H1 (cell line): Measurements from ENCODE around the gene ACTC1. TPM values are rescaled to one million over a fixed set of nuclear protein-coding genes. Genes with fewer than 3 reads are reported as not detected.

Experiments
- CTCF ChIA-PET: fragments of 300-600 bp; sonication (Branson Sonifier 250); formaldehyde crosslinking; loops from one replicate; lab custom pipeline; 2021; ENCODE audit not compliant: partially characterized antibody; lab: Charles Lee
- POLR2A ChIA-PET: fragments of 300-600 bp; sonication (Branson Sonifier 250); formaldehyde crosslinking; loops from one replicate; lab custom pipeline; 2021; ENCODE audit warnings: inconsistent platforms; ENCODE audit not compliant: partially characterized antibody; lab: Charles Lee
- DNase-seq, 2 experiments: peaks; one replicate each; pipeline versions ENCODE4 v3.0.0 to v3.0.0-alpha.2; 2010 to 2022; ENCODE audit warnings: low spot score in 2 of 2, low read depth in 1 of 2, mixed read lengths in 1 of 2
- FAIRE-seq: peaks from 2 replicates; lab custom pipeline; 2011; peaks lifted over from hg19 to GRCh38; lab: Jason Lieb, UNC
- H2AFZ ChIP-seq: 2 replicates; pipeline ENCODE4 v1.8.1; 2012; ENCODE audit warnings: low read length, inconsistent platforms
- H2AK5ac ChIP-seq: 2 replicates; pipeline ENCODE4 v1.6.1; 2013; ENCODE audit warnings: low read depth, low read length
- H2BK120ac ChIP-seq: replicated peaks from 2 replicates; pipeline ENCODE3; 2013; ENCODE audit warnings: low read depth, low read length, inconsistent platforms
- H2BK12ac ChIP-seq: 2 replicates; pipeline ENCODE4 v1.6.1; 2013; ENCODE audit warnings: low read depth, low read length
- H2BK15ac ChIP-seq: 2 replicates; pipeline ENCODE4 v1.6.1; 2013; ENCODE audit warnings: low read length
- H2BK20ac ChIP-seq: 2 replicates; pipeline ENCODE4 v1.6.1; 2013; ENCODE audit warnings: low read length
- H2BK5ac ChIP-seq: 2 replicates; pipeline ENCODE4 v1.6.1; 2013; ENCODE audit warnings: low read depth, low read length
- H3K14ac ChIP-seq: 2 replicates; pipeline ENCODE4 v1.6.1; 2013; ENCODE audit warnings: inconsistent platforms; ENCODE audit not compliant: insufficient read length
- H3K18ac ChIP-seq: 2 replicates; pipeline ENCODE4 v1.6.1; 2013; ENCODE audit warnings: low read length; ENCODE audit errors: extremely low read depth
- H3K23ac ChIP-seq: 2 replicates; pipeline ENCODE4 v1.6.1; 2013; ENCODE audit warnings: inconsistent platforms; ENCODE audit not compliant: insufficient read length
- H3K23me2 ChIP-seq: 2 replicates; pipeline ENCODE4 v1.6.1; 2013; ENCODE audit warnings: low read depth, low read length
- H3K27ac ChIP-seq: 2 replicates; pipeline ENCODE4 v1.6.1; 2011; ENCODE audit warnings: low read depth, low read length, inconsistent platforms
- H3K27me3 ChIP-seq, 4 experiments: replicated peaks in 1 of 4; 1 replicate in 1 of 4; 2 replicates in 3 of 4; pipeline versions ENCODE4 v1.6.1 to v1.8.1; 2011 to 2013; ENCODE audit warnings: low read length in 3 of 4, mild to moderate bottlenecking in 3 of 4, inconsistent platforms in 2 of 4, mixed read lengths in 2 of 4, moderate library complexity in 1 of 4; ENCODE audit not compliant: control insufficient read depth in 3 of 4, insufficient read depth in 3 of 4; ENCODE audit errors: extremely low read depth in 1 of 4
- H3K36me3 ChIP-seq, 4 experiments: 2 replicates each; pipeline versions ENCODE4 v1.6.1 to v1.8.1; 2011 to 2013; ENCODE audit warnings: mild to moderate bottlenecking in 4 of 4, low read length in 3 of 4, moderate library complexity in 2 of 4, control low read depth in 1 of 4, inconsistent platforms in 1 of 4; ENCODE audit not compliant: insufficient read depth in 4 of 4, control insufficient read depth in 2 of 4
- H3K4ac ChIP-seq: replicated peaks from 2 replicates; pipeline ENCODE3; 2013; ENCODE audit warnings: low read length, low read depth, mixed read lengths, inconsistent platforms; ENCODE audit not compliant: insufficient read length
- H3K4me1 ChIP-seq, 4 experiments: replicated peaks in 1 of 4; 1 replicate in 1 of 4; 2 replicates in 3 of 4; pipeline versions ENCODE4 v1.6.1 to v1.8.1; 2011 to 2013; ENCODE audit warnings: low read length in 3 of 4, inconsistent platforms in 2 of 4, mixed read lengths in 1 of 4; ENCODE audit not compliant: insufficient read depth in 4 of 4, control insufficient read depth in 3 of 4
- H3K4me2 ChIP-seq, 2 experiments: 2 replicates each; pipeline versions ENCODE4 v1.6.1 to v1.8.1; 2011 to 2013; ENCODE audit warnings: low read depth in 2 of 2, low read length in 2 of 2, control low read depth in 1 of 2, inconsistent platforms in 1 of 2, mild to moderate bottlenecking in 1 of 2; ENCODE audit not compliant: insufficient read depth in 1 of 2
- H3K4me3 ChIP-seq, 4 experiments: fragments of 200-600, 300-600 bp in 1 of 4; sonication (generic), shearing (Covaris generic), sonication (Bioruptor Twin) in 1 of 4; 2 replicates each; pipeline versions ENCODE4 v1.5.1 to v1.8.1; 2011 to 2016; ENCODE audit warnings: low read length in 4 of 4, low read depth in 3 of 4, control low read depth in 2 of 4, inconsistent platforms in 2 of 4, mild to moderate bottlenecking in 2 of 4, mixed read lengths in 1 of 4, moderate library complexity in 1 of 4; ENCODE audit not compliant: insufficient read depth in 2 of 4; ENCODE audit errors: extremely low read depth in 1 of 4
- H3K56ac ChIP-seq: replicated peaks from 2 replicates; pipeline ENCODE3; 2013; ENCODE audit warnings: low read depth, mild to moderate bottlenecking, mixed read lengths, low read length, inconsistent platforms; ENCODE audit not compliant: insufficient read length
- H3K79me1 ChIP-seq: 2 replicates; pipeline ENCODE4 v1.6.1; 2013; ENCODE audit warnings: low read depth, low read length, control low read depth
- H3K79me2 ChIP-seq, 2 experiments: 2 replicates each; pipeline versions ENCODE4 v1.6.1 to v1.8.1; 2012 to 2013; ENCODE audit warnings: low read length in 2 of 2, mild to moderate bottlenecking in 2 of 2, inconsistent platforms in 1 of 2; ENCODE audit not compliant: insufficient read depth in 2 of 2, control insufficient read depth in 1 of 2
- H3K9ac ChIP-seq, 4 experiments: replicated peaks in 1 of 4; 1 replicate in 1 of 4; 2 replicates in 3 of 4; pipeline versions ENCODE4 v1.6.1 to v1.8.1; 2011 to 2013; ENCODE audit warnings: low read depth in 3 of 4, low read length in 3 of 4, control low read depth in 2 of 4, mild to moderate bottlenecking in 2 of 4, moderate library complexity in 2 of 4, inconsistent platforms in 1 of 4; ENCODE audit errors: extremely low read depth in 1 of 4
- H3K9me3 ChIP-seq, 2 experiments: 2 replicates each; pipeline versions ENCODE4 v1.6.1 to v1.8.1; 2012 to 2013; ENCODE audit warnings: mild to moderate bottlenecking in 2 of 2, moderate library complexity in 2 of 2, control low read depth in 1 of 2, inconsistent platforms in 1 of 2, low read depth in 1 of 2, low read length in 1 of 2, mixed read lengths in 1 of 2; ENCODE audit not compliant: insufficient read depth in 2 of 2
- H4K20me1 ChIP-seq, 2 experiments: replicated peaks in 1 of 2; 2 replicates each; pipeline versions ENCODE3 to v1.8.1; 2011 to 2013; ENCODE audit warnings: inconsistent platforms in 2 of 2, low read length in 2 of 2, mild to moderate bottlenecking in 1 of 2; ENCODE audit not compliant: insufficient read depth in 2 of 2, control insufficient read depth in 1 of 2
- H4K5ac ChIP-seq: 2 replicates; pipeline ENCODE4 v1.6.1; 2013; ENCODE audit warnings: low read length, low read depth, mixed read lengths, inconsistent platforms; ENCODE audit not compliant: insufficient read length
- H4K8ac ChIP-seq: 2 replicates; pipeline ENCODE4 v1.8.0; 2013; ENCODE audit warnings: mild to moderate bottlenecking, moderate library complexity, low read length, inconsistent platforms; ENCODE audit not compliant: insufficient read depth; ENCODE audit errors: extremely low read depth
- H4K91ac ChIP-seq: replicated peaks from 2 replicates; pipeline ENCODE3; 2013; ENCODE audit warnings: low read length, mixed read lengths, inconsistent platforms; ENCODE audit not compliant: insufficient read length
- BACH1 ChIP-seq: IDR thresholded peaks from 2 replicates; pipeline ENCODE4 v1.6.1; 2012; ENCODE audit warnings: low read length, improper control_type of control experiment
- CBX8 ChIP-seq: fragments of 300-800, 300-1000 bp; sonication (generic); IDR thresholded peaks from 2 replicates; pipeline ENCODE4 v1.7.1; 2016; ENCODE audit warnings: low read depth, low read length, borderline replicate concordance
- CTBP2 ChIP-seq: IDR thresholded peaks from 2 replicates; pipeline ENCODE4 v1.7.0; 2011; ENCODE audit warnings: borderline replicate concordance, mild to moderate bottlenecking, moderate library complexity, mixed read lengths, low read length; ENCODE audit not compliant: insufficient read depth, insufficient read length
- GABPA ChIP-seq: IDR thresholded peaks from 2 replicates; pipeline ENCODE4 v1.6.1; 2011; ENCODE audit warnings: mild to moderate bottlenecking, low read length, moderate library complexity, borderline replicate concordance; ENCODE audit not compliant: insufficient read depth
- JUN ChIP-seq: IDR thresholded peaks from 2 replicates; pipeline ENCODE4 v1.6.1; 2011; ENCODE audit warnings: low read depth, mild to moderate bottlenecking, improper control_type of control experiment, low read length
- JUND ChIP-seq: IDR thresholded peaks from 2 replicates; pipeline ENCODE4 v1.6.1; 2011; ENCODE audit warnings: mild to moderate bottlenecking, improper control_type of control experiment, low read length
- KDM4A ChIP-seq: IDR thresholded peaks from one replicate; pipeline ENCODE4 v1.7.1; 2012; ENCODE audit warnings: low read depth, mild to moderate bottlenecking, moderate library complexity, low read length, inconsistent platforms; ENCODE audit not compliant: severe bottlenecking
- MAFK ChIP-seq: IDR thresholded peaks from 2 replicates; pipeline ENCODE4 v1.6.1; 2012; ENCODE audit warnings: low read depth, mild to moderate bottlenecking, improper control_type of control experiment, low read length
- NANOG ChIP-seq: IDR thresholded peaks from 2 replicates; pipeline ENCODE4 v1.6.1; 2011; ENCODE audit warnings: low read length, low read depth, mild to moderate bottlenecking, inconsistent platforms; ENCODE audit not compliant: insufficient read depth, poor library complexity, severe bottlenecking
- SIRT6 ChIP-seq: IDR thresholded peaks from one replicate; pipeline ENCODE4 v1.7.1; 2012; ENCODE audit warnings: low read length, inconsistent platforms
- SP2 ChIP-seq: IDR thresholded peaks from 2 replicates; pipeline ENCODE4 v1.6.1; 2012; ENCODE audit warnings: mild to moderate bottlenecking, low read length, inconsistent platforms
- polyA plus RNA-seq, 7 experiments: library from polyadenylated mRNA; depleted of rRNA in 3 of 7; stranded (reverse) in 5 of 7; unstranded in 2 of 7; fragments of >200 nt in 5 of 7; fragments of 200-250 nt in 2 of 7; gene quantifications; 1 replicate in 5 of 7; 2 replicates in 1 of 7; 4 replicates in 1 of 7; pipeline versions ENCODE4 v1.2.1 to v1.2.3, GENCODE V29; 2011 to 2013; ENCODE audit warnings: missing spikeins in 2 of 7, mixed read lengths in 2 of 7
- total RNA-seq: library from RNA; stranded (reverse); fragmentation: NEBNext Ultra II Directional; extraction: Animal tissue kit (Norgen Biotek cat#: 25700); gene quantifications from 2 replicates; pipeline ENCODE4 v1.2.1, GENCODE V29; 2021
- TF ChIP-seq, protein P1 (sequence below): IDR thresholded peaks from 2 replicates; pipeline ENCODE4 v1.6.1; 2011; ENCODE audit warnings: low read length, improper control_type of control experiment

ACTC1 gene
- total and polyA plus RNA-seq, 2 of the 8 experiments (the other 6 are each of a cell fraction or from before 2014, with no cell fraction given): 37.6 to 90.0 TPM

DNA sequence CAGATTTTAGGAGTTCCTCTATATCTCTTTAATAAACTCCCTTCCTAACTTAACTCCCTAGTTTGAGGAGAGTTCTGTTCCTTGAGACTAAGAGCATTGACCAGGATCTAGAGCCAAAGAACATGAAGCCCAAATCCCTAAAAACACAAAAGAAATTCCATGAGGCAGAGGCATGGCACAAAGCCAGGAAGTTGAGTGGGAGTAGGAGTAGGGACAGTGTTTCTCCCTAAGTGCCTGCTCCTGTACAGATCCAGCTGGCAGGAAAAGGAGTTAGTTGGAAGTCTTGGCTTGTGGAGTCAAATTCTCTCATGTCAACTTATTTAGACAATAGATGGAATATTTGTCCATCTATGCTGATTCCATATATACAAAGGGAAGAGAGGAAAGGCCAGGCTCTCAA lies 11.4 kb downstream of the ACTC1 start:
- Histone ChIP-seq H3K56ac (no peak overlapping the region), H2BK5ac (no peak overlapping the region), H3K23me2 (no peaks in the 10 kb centered on the region), H3K27me3 (peaks cover 0 to 4% (median 0%) of the 10 kb centered on the region in 4 experiments; a peak in 1 of 7 replicates), H3K27ac (no peak overlapping the region), H3K4me2 (no peak overlapping the region), H2BK120ac (no peak overlapping the region), H3K36me3 (no peaks in the 10 kb centered on the region), H2BK12ac (no peak overlapping the region), H3K79me1 (no peaks in the 10 kb centered on the region), H2AK5ac (no peak overlapping the region), H3K14ac (no peak overlapping the region), H3K9me3 (no peaks in the 10 kb centered on the region), H3K4me1 (no peaks in the 10 kb centered on the region), H3K18ac (no peak overlapping the region), H4K20me1 (no peaks in the 10 kb centered on the region), H4K91ac (no peak overlapping the region), H3K4ac (no peak overlapping the region), H3K4me3 (no peak overlapping the region), H4K8ac (no peak overlapping the region), H2BK20ac (no peak overlapping the region), H3K23ac (no peak overlapping the region), H3K9ac (no peak overlapping the region), H2BK15ac (no peak overlapping the region), H3K79me2 (no peaks in the 10 kb centered on the region), H2AFZ (no peak overlapping the region; the same call in 1 of the 2 replicates), H4K5ac (no peak overlapping the region)
- CTCF ChIA-PET: no interaction called here
- DNase-seq (no peak), FAIRE-seq (no peak)
- POLR2A ChIA-PET: interaction anchor here (1.0 to 1.7 kb wide), 2 partner anchors 9 to 136 kb away, joined by 3 to 7 read pairs; no protein-coding TSS in a partner anchor
- TF ChIP-seq GABPA: no peak
- TF ChIP-seq SP2: no peak
- TF ChIP-seq CBX8: no peak
- TF ChIP-seq KDM4A: no peak
- no peak for TF ChIP-seq NANOG
- no peak for TF ChIP-seq MAFK
- TF ChIP-seq CTBP2: no peak
- TF ChIP-seq SIRT6: no peak
- TF ChIP-seq JUND: no peak
- TF ChIP-seq, protein P1, sequence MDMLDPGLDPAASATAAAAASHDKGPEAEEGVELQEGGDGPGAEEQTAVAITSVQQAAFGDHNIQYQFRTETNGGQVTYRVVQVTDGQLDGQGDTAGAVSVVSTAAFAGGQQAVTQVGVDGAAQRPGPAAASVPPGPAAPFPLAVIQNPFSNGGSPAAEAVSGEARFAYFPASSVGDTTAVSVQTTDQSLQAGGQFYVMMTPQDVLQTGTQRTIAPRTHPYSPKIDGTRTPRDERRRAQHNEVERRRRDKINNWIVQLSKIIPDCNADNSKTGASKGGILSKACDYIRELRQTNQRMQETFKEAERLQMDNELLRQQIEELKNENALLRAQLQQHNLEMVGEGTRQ: no peak
- no peak for TF ChIP-seq BACH1
- no peak for TF ChIP-seq JUN
